GM19023 (cell line): ENCODE measurements around the gene CELF1.
A peak's percentile ranks its signal among the peaks of the same experiment; 100 is the strongest.
"Not testable (repeated sequence)": the region's sequence is repeated elsewhere in the genome, so short reads cannot be mapped to it uniquely, and the experiment has no call there.

Source experiments
- ATAC-seq: cut with Tn5 transposase; IDR thresholded peaks from one replicate; pipeline ENCODE4 v1.9.1; 2021; ENCODE audit warnings: mild to moderate bottlenecking, moderate library complexity; ENCODE audit not compliant: unreplicated experiment

The CELF1 gene

GRCh38 chr11:47577460-47578041 is 24.6 kb upstream of the CELF1 start:
- no peak for ATAC-seq

DNA sequence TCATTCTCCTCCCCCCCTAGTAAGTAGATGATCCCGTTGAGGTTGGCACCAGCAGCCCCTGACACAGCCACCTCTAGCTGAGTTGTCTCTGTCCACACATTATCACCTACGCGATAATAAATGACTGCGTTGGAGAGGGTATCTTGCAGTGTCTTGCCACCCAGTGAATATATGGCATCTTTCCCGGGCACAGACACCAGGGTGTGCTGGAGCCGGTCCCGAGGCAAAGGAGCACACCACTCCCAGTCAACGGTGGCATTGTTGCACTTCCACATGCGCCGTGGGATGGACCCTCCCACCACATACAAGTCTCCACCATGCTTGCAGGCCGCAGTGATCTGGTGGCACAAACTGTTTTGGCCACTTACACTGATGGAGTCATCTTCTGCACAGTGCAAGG is 20.4 kb upstream of the CELF1 start:
- no peak for ATAC-seq

- no peak for ATAC-seq
Observed at GRCh38 chr11:47572715-47573255, 19.9 kb upstream of the CELF1 start.

DNA sequence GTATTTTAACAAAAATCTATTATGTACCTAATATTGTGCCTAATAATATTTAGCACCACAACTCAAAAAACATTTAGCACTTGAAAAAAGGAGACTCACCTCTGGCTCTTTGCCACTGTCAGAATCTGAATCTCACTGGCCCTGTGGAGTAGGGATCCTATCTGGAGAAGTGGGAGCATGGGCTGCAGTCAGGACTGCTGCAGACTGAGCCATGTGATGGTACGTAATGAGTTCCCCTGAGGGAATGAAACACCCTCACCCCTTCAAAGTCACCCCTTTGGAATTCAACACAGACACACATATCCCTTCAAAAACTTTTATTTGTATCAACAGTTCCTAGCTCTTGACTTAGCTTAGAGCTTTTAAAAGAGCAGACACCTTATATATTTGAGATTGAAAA is 19.0 kb upstream of the CELF1 start:
- no peak for ATAC-seq

DNA sequence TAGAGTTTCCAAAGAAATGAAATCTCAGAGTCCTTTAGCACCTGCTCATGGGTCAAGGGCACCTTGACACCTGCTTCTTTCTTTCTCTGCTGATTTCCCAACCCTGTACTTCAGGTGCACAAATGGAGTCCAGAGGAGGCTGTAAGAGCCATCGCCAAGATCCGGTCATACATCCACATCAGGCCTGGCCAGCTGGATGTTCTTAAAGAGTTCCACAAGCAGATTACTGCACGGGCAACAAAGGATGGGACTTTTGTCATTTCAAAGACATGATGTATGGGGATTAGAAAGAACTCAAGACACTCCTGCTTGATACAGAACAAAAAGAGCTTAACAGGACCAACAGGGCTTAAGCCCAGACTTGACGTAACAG is 18.4 kb upstream of the CELF1 start:
- ATAC-seq: no peak

DNA sequence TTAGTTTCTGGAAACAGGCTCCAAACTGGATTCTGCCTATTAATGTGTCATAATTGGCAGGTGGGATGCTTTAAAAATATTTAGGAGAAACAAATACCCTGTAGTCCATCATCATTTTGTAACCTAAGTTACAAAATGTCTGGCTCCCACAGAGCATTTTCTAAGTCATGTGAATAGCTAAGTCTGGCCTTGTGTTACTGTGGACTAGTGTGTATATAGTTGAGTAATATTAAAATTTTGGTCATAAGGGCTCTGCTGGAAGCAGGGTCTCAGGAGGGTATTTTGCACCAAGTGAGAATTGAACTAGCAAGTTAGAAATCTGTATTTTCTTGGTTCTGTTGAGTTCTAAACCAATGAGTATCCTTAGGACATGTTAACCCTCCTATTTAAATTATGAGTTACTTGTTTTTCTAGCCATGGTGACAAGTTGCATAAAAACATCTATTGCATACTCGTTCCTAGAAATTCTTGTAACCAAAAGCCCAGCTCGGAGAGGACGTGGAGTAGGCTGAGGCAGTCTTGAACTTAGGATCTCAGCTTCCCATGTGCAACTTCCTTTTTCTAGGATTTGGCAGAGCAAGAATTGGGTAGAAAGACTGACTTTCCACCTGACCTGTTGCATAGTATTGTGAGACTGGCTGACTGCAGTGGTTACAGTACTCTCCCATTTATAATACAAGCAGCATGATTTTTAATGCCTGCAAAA is 17.9 kb upstream of the CELF1 start:
- no peak for ATAC-seq

DNA sequence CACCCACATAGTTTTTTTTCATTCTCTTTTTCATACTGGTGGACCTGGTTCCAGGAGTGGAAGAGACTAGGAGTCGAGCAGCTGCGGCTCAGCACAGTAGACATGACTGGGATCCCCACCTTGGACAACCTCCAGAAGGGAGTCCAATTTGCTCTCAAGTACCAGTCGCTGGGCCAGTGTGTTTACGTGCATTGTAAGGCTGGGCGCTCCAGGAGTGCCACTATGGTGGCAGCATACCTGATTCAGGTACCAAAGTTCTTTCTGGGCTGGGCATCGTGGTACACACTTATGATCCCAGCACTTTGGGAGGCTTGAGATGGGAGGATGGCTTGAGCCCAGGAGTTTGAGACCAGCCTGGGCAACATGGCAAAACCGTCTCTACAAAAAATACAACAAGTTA is 16.7 kb upstream of the CELF1 start:
- ATAC-seq: no peak

DNA sequence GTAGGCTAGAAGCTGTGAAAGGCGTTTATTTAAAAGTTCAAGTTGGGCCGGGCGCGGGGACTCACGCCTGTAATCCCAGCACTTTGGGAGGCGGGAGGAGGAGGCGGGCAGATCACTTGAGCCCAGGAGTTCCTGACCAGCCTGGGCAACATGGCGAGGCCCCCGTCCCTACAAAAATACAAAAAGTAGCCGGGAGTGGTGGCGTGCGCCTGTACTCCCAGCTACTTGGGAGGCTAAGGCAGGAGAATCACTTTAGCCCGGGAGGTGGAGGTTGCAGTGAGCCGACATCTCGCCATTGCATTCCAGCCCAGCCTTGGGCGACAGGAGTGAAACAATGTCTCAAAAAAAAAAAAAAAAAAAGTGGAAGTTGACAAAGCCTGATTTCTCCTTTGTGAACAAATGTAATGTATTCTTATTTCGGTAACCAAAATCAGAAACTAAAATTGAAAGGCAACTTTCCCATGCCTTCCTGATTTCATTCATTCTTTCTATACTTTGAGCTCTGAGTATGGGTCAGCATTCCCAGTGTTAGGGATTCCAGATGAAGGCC is 13.3 kb upstream of the CELF1 start:
- no peak for ATAC-seq

DNA sequence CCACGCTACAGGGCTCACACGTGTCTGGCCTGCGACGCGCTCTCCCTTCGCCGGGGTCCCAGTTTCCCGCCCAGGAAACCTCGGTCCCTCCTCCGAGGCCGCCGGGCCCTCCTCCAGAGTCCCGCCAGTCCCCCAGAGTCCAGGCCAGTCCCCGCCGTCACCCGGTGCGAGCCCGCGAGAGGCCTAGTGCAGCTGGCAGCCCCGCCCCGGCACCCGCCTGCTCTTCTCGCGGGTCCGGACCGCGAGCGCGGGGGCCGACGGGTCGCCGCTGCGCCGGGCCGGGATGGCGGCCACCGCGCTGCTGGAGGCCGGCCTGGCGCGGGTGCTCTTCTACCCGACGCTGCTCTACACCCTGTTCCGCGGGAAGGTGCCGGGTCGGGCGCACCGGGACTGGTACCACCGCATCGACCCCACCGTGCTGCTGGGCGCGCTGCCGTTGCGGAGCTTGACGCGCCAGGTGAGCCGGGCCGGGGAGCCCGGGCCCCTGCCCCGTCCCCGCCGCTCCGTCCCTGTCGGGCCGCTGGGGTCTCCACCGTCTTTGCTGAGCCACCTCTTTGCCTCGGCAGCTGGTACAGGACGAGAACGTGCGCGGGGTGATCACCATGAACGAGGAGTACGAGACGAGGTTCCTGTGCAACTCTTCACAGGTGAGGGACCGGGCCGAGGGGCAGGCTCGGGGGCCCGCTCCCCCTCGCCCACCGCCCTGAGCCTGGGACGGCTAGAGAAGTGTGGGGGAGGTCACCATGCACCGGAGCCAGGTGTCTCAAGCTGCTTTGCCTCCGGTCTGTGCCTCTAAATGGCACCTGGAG is 12.6 kb upstream of the CELF1 start, which contains the start of gene PTPMT1:
TSS of gene PTPMT1 (plus strand) at position 260 of the 809 bp plus-strand sequence. CDS start at position 284, 24 bp downstream.
- peak; percentile 87 for ATAC-seq

- no peak for ATAC-seq
Observed at GRCh38 chr11:47564933-47565339, 12.0 kb upstream of the CELF1 start.

DNA sequence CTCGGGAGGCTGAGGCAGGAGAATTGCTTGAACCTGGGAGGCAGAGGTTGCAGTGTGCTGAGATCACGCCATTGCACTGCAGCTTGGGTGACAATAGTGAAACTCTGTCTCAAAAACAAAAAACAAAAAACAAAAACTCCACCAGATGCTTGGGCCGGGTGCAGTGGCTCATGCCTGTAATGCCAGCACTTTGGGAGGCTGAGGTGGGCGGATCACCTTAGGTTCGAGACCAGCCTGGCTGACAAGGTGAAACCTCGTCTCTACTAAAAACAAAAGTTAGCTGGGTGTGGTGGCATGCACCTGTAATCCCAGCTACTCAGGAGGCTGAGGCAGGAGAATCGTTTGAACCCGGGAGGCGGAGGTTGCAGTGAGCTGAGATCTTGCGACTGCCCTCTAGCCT is 11.4 kb upstream of the CELF1 start:
- ATAC-seq: not testable (repeated sequence)

DNA sequence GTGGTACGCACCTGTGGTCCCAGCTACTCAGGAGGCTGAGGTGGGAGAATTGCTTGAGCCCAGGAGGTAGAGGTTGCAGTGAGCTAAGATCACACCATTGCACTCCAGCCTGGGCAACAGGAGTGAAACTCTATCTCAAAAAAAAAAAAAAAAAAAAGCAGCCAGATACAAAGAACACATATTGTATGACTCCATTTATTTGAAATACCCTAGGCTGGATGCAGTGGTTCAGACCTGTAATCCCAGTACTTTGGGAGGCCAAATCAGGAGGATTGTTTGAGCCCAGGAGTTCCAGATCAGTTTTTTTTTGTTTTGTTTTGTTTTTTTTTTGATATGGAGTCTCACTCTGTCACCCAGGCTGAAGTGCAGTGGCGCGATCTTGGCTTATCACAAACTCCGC is 9.5 kb upstream of the CELF1 start:
- ATAC-seq: not testable (repeated sequence)

DNA sequence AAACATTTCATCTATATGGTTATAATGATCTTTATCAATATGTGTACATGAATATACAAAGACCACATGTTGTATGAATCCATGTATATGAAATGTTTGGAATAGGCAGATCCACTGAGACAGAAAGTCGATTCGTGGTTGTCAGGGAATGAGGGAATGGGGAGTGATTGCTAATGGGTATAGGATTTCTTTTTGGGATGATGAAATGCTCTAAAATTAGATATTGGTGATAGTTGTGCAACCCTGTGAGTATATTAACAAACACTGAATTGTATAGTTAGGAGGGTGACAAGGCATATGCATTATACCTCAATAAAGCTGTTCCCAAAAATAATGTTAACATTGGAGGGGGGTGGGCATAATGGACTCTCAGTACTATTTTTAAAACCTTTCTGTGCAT is 7.5 kb upstream of the CELF1 start:
- ATAC-seq: no peak

DNA sequence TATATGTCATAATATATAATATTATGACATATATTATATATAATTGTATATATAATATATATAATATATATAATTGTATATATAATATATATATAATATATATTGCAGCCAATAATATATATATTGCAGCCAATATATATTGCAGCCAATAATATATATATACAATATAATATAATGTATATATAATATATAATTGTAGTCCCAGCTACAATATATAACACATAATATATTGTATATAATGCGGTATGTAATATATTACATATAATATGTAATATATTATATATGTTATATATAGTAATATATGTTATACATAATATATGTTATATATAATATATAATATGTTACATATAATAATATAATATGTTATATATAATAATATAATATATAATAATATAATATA is 5.8 kb upstream of the CELF1 start:
- no peak for ATAC-seq

GRCh38 chr11:47557004-47557403 is 4.1 kb upstream of the CELF1 start:
- ATAC-seq: not testable (repeated sequence)

- ATAC-seq: peak; percentile 19
Observed at GRCh38 chr11:47553406-47553743, 443 bp upstream of the CELF1 start.

DNA sequence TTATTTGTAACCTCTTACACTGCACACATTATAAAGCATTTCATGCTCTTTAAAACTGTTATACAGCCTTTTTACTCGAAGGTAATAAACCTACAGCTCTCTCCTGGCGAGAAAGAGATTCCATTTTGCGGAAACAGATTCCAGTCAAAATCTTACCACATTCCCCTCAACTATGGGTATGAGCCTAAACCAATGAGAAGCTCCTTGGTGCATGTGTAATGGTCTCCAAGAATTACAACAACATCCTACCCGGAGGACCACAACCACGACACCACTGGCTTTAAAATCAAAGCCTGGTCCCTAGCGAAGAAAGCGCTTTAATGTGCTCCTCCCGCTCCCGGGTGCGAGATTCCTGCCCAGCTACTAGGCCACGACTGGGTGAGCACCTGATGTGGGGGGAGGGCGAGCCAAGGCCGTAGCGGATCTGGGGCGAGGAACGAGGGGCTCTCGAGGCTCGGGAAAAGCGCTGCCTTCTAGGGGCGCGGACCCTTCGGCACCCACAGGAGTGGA is 821 bp downstream of the CELF1 start:
- peak; percentile 5 for ATAC-seq

DNA sequence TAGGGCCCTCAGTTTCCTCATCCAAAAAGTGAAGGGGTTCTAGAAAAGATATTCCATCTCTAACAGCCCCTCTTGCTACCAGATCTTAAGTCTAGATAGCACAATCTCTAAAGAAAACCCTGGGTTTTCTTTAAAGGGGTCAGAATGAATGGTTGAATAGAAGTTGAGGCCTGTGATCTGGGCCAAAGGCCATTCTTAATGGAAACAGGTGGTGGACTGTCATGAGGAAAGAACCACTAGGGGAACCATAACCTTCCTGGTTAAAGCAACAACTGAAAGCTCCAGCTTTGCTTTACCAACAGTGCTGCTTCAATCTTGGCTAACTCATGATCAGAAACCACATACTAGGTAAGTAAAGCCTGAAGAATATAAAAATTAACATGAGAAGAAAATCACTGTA is 1.8 kb downstream of the CELF1 start:
- no peak for ATAC-seq

GRCh38 chr11:47550288-47551047 is 2.5 kb downstream of the CELF1 start:
- ATAC-seq: no peak

DNA sequence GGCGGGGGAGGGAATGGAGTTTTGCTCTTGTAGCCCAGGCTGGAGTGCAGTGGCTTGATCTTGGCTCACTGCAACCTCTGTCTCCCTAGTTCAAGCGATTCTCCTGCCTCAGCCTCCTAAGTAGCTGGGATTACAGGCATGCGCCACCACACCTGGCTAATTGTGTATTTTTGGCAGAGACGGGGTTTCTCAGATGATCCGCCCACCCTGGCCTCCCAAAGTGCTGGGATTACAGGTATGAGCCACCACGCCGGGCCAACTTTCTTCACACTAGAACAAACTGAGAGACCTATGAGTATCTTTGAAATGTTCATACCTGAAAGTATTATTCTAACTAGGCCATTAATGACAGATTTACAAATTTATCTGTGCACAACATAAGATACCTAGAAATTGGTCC is 6.7 kb downstream of the CELF1 start:
- not testable (repeated sequence) for ATAC-seq

- ATAC-seq: no peak
Observed at GRCh38 chr11:47545298-47545697, 7.6 kb downstream of the CELF1 start.
